ENCODE results near the gene REM1.
"Not testable (repeated sequence)": the region's sequence is repeated elsewhere in the genome, so short reads cannot be mapped to it uniquely, and the experiment has no call there.

DNA sequence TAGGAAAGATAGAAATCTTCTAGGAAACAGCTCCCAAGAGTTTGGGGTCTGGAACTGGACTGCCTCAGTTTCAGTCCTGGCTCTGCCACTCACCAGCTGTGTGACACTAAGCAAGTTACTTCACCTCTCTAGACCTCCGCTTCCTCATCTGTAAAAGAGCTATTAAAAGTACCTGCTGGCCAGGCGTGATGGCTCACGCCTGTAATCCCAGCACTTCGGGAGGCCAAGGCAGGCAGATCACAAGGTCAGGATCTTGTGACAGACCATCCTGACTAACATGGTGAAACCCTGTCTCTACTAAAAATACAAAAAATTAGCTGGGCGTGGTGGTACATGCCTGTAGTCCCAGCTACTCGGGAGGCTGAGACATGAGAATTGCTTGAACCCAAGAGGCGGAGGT is 46.2 kb downstream of the REM1 start:
- TF ChIP-seq LEF1 (IDR thresholded peaks at IDR 0.05; ENCODE audit: borderline replicate concordance); SP1 (IDR thresholded peaks at IDR 0.05); BHLHE40 (IDR thresholded peaks at IDR 0.05; ENCODE audit: borderline replicate concordance); ELF4 (IDR thresholded peaks at IDR 0.05); SUZ12 (IDR thresholded peaks at IDR 0.05); NFRKB (IDR thresholded peaks at IDR 0.05); FOXM1 (IDR thresholded peaks at IDR 0.05; ENCODE audit: borderline replicate concordance): not testable (repeated sequence)

Measured in HEK293T (cell line).